ENCODE data around the gene SYT13. TPM values are rescaled to one million over a fixed set of nuclear protein-coding genes. Genes with fewer than 3 reads are reported as not detected.
A peak's percentile ranks its signal among the peaks of the same experiment; 100 is the strongest.

The SYT13 gene, protein sequence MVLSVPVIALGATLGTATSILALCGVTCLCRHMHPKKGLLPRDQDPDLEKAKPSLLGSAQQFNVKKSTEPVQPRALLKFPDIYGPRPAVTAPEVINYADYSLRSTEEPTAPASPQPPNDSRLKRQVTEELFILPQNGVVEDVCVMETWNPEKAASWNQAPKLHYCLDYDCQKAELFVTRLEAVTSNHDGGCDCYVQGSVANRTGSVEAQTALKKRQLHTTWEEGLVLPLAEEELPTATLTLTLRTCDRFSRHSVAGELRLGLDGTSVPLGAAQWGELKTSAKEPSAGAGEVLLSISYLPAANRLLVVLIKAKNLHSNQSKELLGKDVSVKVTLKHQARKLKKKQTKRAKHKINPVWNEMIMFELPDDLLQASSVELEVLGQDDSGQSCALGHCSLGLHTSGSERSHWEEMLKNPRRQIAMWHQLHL
- 17.4 and 36.4 TPM in 2 replicates for total RNA-seq (ENCODE audit: low replicate concordance)
- long read RNA-seq, full-length matches to known transcripts = 4 of 15 reads
- long read RNA-seq, partial matches to known transcripts = 2 of 15 reads
- long read RNA-seq, other reads (novel, unspliced or antisense) = 9 of 15 reads

DNA sequence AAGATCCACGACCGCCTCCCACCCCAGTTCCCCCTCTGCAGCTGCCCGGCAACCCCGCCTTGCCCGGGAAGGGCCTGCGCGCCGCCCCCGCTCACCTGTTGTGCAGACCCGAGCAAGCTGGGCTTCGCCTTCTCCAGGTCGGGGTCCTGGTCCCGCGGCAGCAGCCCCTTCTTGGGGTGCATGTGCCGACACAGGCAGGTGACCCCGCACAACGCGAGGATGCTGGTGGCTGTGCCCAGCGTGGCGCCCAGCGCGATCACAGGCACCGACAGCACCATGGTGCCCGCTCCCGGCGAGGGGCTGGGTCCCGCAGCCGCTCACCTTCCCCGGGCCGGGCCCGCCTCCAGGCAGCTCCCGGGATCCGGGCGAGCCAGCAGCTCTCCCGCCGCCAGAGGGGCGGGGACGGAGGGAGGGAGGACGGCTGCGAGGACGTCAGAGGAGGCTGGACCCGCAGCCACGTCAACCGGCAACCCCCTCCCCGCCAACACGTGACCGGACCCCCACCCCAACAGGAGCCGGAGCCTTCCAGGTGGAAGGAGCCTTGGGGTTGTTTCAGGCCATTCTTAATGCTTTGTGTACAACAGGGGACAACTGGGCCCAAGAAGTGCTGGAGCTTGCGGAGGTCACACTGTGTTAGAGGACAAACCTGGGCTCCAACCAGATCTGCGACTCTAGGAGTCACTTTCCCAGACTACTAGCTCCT, at the start of gene SYT13:
Gene SYT13, minus strand, starts transcription at position 412 of the 703 bp plus-strand sequence. Its CDS starts 134 bp downstream, at position 278.
- no peaks in the 10 kb centered on the region for H3K9me3 Mint-ChIP-seq
- H3K27me3 Mint-ChIP-seq = peaks cover 65% of the 10 kb centered on the region
- no peaks in the 10 kb centered on the region for H3K36me3 Mint-ChIP-seq
- DNase-seq (ENCODE audit: extremely low spot score, unreplicated experiment) = peak; percentile 74
- peaks cover 13% of the 10 kb centered on the region for H3K4me1 Mint-ChIP-seq (ENCODE audit: unreplicated experiment)
- H3K27ac Mint-ChIP-seq = peak within 1 kb of the TSS; percentile 47
- TF ChIP-seq, protein P1, sequence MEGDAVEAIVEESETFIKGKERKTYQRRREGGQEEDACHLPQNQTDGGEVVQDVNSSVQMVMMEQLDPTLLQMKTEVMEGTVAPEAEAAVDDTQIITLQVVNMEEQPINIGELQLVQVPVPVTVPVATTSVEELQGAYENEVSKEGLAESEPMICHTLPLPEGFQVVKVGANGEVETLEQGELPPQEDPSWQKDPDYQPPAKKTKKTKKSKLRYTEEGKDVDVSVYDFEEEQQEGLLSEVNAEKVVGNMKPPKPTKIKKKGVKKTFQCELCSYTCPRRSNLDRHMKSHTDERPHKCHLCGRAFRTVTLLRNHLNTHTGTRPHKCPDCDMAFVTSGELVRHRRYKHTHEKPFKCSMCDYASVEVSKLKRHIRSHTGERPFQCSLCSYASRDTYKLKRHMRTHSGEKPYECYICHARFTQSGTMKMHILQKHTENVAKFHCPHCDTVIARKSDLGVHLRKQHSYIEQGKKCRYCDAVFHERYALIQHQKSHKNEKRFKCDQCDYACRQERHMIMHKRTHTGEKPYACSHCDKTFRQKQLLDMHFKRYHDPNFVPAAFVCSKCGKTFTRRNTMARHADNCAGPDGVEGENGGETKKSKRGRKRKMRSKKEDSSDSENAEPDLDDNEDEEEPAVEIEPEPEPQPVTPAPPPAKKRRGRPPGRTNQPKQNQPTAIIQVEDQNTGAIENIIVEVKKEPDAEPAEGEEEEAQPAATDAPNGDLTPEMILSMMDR (conservative IDR thresholded peaks at IDR 0.05) = no peak
- peak within 1 kb of the TSS; percentile 84 for H3K4me3 Mint-ChIP-seq

DNA sequence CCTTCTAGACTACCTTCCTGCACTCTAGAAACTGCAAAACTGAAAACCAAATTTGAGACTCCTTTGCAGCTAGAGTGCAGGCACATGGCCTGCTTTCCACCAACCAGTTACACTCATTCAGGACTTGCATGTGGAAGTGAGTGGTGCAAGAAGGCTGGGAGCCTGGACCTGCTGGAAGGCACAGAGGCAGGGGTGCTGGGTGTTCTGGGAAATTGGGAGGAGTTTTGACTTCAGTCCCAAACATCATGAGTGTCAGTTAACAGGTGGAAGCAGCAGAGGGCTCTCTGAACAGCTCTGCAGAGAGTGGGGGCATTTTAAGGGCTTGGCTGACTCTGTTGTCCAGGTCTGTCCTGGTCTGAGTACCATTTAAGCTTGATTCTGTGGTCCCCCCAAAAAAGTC, 49.3 kb upstream of the SYT13 start:
- peaks cover 14% of the 10 kb centered on the region for H3K4me1 Mint-ChIP-seq (ENCODE audit: unreplicated experiment)
- no peak overlapping the region for H3K27ac Mint-ChIP-seq
- peak; percentile 44 for DNase-seq (ENCODE audit: extremely low spot score, unreplicated experiment)
- no peaks in the 10 kb centered on the region for H3K9me3 Mint-ChIP-seq
- TF ChIP-seq, protein P1 (conservative IDR thresholded peaks at IDR 0.05) = no peak
- no peaks in the 10 kb centered on the region for H3K36me3 Mint-ChIP-seq
- peaks cover 38% of the 10 kb centered on the region for H3K27me3 Mint-ChIP-seq
- H3K4me3 Mint-ChIP-seq = no peak overlapping the region

DNA sequence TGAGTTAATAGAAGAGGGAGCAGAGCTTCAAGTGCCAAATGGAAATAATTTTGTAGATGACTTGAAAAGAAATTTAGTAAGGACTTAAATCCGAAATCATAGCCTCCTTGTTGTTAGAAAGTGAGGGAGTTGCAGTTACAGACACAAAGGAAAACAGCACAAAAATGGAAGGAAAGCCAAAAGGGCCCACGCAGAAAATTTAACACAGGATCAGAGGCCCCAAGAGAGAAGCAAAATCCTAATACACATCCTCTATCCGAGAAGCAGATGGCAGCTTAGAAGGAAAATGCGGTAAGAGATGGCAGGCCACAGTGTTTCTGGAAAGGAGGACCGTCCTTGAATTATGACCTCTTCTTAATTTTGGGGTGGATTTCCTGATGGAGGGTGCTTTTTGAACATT, 48.7 kb upstream of the SYT13 start:
- TF ChIP-seq, protein P1 (conservative IDR thresholded peaks at IDR 0.05) = no peak
- DNase-seq (ENCODE audit: extremely low spot score, unreplicated experiment) = no peak
- H3K4me1 Mint-ChIP-seq (ENCODE audit: unreplicated experiment) = peaks cover 8% of the 10 kb centered on the region
- H3K9me3 Mint-ChIP-seq = no peaks in the 10 kb centered on the region
- no peak overlapping the region for H3K27ac Mint-ChIP-seq
- H3K27me3 Mint-ChIP-seq = peaks cover 33% of the 10 kb centered on the region
- H3K36me3 Mint-ChIP-seq = no peaks in the 10 kb centered on the region
- H3K4me3 Mint-ChIP-seq = no peak overlapping the region

DNA sequence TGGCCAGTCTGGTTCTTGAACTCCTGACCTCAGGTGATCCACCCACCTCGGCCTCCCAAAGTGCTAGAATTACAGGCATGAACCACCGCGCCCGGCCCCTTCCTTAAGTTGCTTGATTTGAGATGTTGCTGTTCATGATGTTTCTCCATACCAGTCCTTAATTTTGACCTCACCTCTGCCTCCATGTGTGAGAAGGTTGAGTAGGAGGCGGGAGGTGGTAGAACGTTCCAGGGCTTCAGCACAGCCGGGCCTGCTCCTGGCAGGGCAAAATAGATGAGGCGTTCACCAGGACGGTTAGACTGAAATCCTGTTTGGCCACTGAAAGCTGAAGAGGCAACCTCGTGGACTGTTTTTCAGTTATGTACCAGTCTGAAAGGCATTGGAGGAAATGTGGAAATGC, 48.3 kb upstream of the SYT13 start:
- TF ChIP-seq, protein P1 (conservative IDR thresholded peaks at IDR 0.05) = no peak
- peak; percentile 20 for DNase-seq (ENCODE audit: extremely low spot score, unreplicated experiment)
- peaks cover 6% of the 10 kb centered on the region for H3K4me1 Mint-ChIP-seq (ENCODE audit: unreplicated experiment)
- H3K27me3 Mint-ChIP-seq = peaks cover 33% of the 10 kb centered on the region
- no peak overlapping the region for H3K27ac Mint-ChIP-seq
- H3K9me3 Mint-ChIP-seq = no peaks in the 10 kb centered on the region
- no peaks in the 10 kb centered on the region for H3K36me3 Mint-ChIP-seq
- H3K4me3 Mint-ChIP-seq = no peak overlapping the region

DNA sequence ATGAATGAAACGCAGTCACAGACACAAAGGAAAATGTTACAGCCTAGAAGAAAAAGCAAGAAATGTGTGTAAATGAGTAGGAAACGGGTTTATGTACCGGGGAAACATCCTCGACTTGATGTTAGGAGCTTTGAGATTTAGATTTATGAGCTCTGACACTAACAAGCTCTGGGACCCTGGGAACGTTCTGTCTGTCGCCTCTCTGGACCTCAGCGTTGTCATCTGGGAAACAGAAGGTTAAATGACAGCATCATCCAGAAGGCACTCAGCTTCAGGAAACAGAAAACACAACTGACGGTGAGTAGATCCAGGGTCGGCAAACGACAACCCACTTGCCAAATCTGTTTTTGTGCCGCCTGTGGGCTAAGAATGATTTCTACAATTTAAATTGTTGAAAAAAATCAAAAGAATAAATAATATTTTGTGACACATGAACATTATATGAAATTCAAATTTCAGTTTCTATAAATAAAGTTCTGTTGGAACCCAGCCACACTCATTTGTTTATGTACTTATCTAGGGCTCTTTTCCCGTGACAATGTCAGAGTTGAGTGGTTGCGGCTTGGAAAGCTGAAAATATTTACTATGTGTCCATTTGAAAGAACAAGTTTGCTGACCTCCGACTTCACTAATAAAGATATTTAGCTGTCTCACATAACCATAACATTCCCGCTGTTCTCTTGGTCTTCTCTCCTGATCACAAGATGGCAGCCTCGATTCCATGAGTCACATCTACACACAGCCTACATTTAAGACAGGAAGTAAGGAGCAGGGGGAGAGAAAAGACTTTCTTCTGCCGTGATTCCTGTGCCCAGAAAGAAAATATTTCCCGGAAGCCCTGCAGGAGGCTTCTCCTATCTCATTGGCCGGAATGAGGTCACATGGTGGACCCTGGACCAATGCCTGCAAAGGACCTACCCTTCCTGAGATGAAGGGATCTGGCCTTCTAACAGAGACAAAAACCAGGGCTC, 47.1 kb upstream of the SYT13 start:
- H3K27ac Mint-ChIP-seq = no peak overlapping the region
- peaks cover 32% of the 10 kb centered on the region for H3K27me3 Mint-ChIP-seq
- no peak overlapping the region for H3K4me3 Mint-ChIP-seq
- DNase-seq (ENCODE audit: extremely low spot score, unreplicated experiment) = peak; percentile 10
- peaks cover 6% of the 10 kb centered on the region for H3K4me1 Mint-ChIP-seq (ENCODE audit: unreplicated experiment)
- TF ChIP-seq, protein P1 (conservative IDR thresholded peaks at IDR 0.05) = no peak
- H3K36me3 Mint-ChIP-seq = no peaks in the 10 kb centered on the region
- no peaks in the 10 kb centered on the region for H3K9me3 Mint-ChIP-seq
